DND-41 (cell line): ENCODE results near the gene NEGR1.
A peak's percentile ranks its signal among the peaks of the same experiment; 100 is the strongest.

ENCODE experiments used
- ATAC-seq: fragments of 200-7000 bp; cut with Tn5 transposase; 3 replicates; pipeline ENCODE4 v1.9.1; 2021; ENCODE audit warnings: low read depth; ENCODE audit not compliant: insufficient read depth
- DNase-seq: peaks from one replicate; pipeline ENCODE4 v3.0.0-alpha.2; 2020
- H2AFZ ChIP-seq: 2 replicates; pipeline ENCODE4 v1.6.0; 2012; ENCODE audit warnings: low read depth, low read length
- H3K27ac ChIP-seq: 2 replicates; pipeline ENCODE4 v1.5.1; 2012; ENCODE audit warnings: low read length, inconsistent platforms
- H3K27me3 ChIP-seq: fragments of 200-600 bp; sonication (generic); 2 replicates; pipeline ENCODE4 v1.6.0; 2012; ENCODE audit warnings: low read length, mild to moderate bottlenecking, inconsistent platforms; ENCODE audit not compliant: insufficient read depth, poor library complexity
- H3K36me3 ChIP-seq: 2 replicates; pipeline ENCODE4 v1.5.1; 2012; ENCODE audit warnings: low read length, inconsistent platforms; ENCODE audit not compliant: insufficient read depth
- H3K4me1 ChIP-seq: 2 replicates; pipeline ENCODE4 v1.5.1; 2012; ENCODE audit warnings: mild to moderate bottlenecking, low read length; ENCODE audit not compliant: insufficient read depth
- H3K4me2 ChIP-seq: 2 replicates; pipeline ENCODE4 v1.6.0; 2012; ENCODE audit warnings: mild to moderate bottlenecking, moderate library complexity, low read length, inconsistent platforms; ENCODE audit not compliant: insufficient read depth
- H3K4me3 ChIP-seq, 2 experiments: fragments of 200-600 bp in 1 of 2; shearing (Covaris generic) in 1 of 2; 2 replicates each; pipeline ENCODE4 v1.5.1; 2012 to 2016; ENCODE audit warnings: inconsistent platforms in 2 of 2, low read length in 2 of 2, mild to moderate bottlenecking in 2 of 2, low read depth in 1 of 2, moderate library complexity in 1 of 2
- H3K79me2 ChIP-seq: 2 replicates; pipeline ENCODE4 v1.6.0; 2012; ENCODE audit warnings: low read length, inconsistent platforms; ENCODE audit not compliant: insufficient read depth
- H3K9ac ChIP-seq: 2 replicates; pipeline ENCODE4 v1.6.0; 2012; ENCODE audit warnings: low read depth, mild to moderate bottlenecking, inconsistent platforms, low read length, moderate library complexity
- H3K9me3 ChIP-seq: 2 replicates; pipeline ENCODE4 v1.5.1; 2012; ENCODE audit warnings: low read length, moderate library complexity, mild to moderate bottlenecking, inconsistent platforms; ENCODE audit not compliant: insufficient read depth, severe bottlenecking
- H4K20me1 ChIP-seq: 2 replicates; pipeline ENCODE4 v1.6.0; 2012; ENCODE audit warnings: low read length; ENCODE audit not compliant: insufficient read depth
- CTCF ChIP-seq: IDR thresholded peaks from 2 replicates; pipeline ENCODE4 v1.5.1; 2012; ENCODE audit warnings: borderline replicate concordance, low read length, moderate library complexity, mild to moderate bottlenecking; ENCODE audit not compliant: poor library complexity, severe bottlenecking; ENCODE audit errors: extremely low read depth
- EZH2 ChIP-seq: IDR thresholded peaks from 3 replicates; pipeline ENCODE4 v1.6.1; 2012; ENCODE audit warnings: borderline replicate concordance, low read depth, mild to moderate bottlenecking, moderate library complexity, low read length, inconsistent platforms; ENCODE audit not compliant: severe bottlenecking

The NEGR1 gene

GRCh38 chr1:71919811-71920509 lies 362.4 kb downstream of the NEGR1 start:
- ATAC-seq: peak; percentile 56; the same call in 2 of the 3 replicates
- H3K27me3 ChIP-seq: no peaks in the 10 kb centered on the region
- no peak for TF ChIP-seq CTCF
- no peak for TF ChIP-seq EZH2
- no peak overlapping the region for H3K9ac ChIP-seq
- DNase-seq: no peak
- no peaks in the 10 kb centered on the region for H3K79me2 ChIP-seq
- H3K4me1 ChIP-seq: 0 out of 2 replicates have a peak, but pooled peaks cover 3% of the 10 kb centered on the region
- H3K4me3 ChIP-seq: no peak overlapping the region
- H3K27ac ChIP-seq: no peak overlapping the region
- H3K4me2 ChIP-seq: no peak overlapping the region
- H3K36me3 ChIP-seq: no peaks in the 10 kb centered on the region
- H3K9me3 ChIP-seq: no peaks in the 10 kb centered on the region
- H2AFZ ChIP-seq: no peak overlapping the region
- no peaks in the 10 kb centered on the region for H4K20me1 ChIP-seq

GRCh38 chr1:71918630-71919029 lies 363.7 kb downstream of the NEGR1 start:
- H3K79me2 ChIP-seq: no peaks in the 10 kb centered on the region
- no peaks in the 10 kb centered on the region for H4K20me1 ChIP-seq
- H3K27me3 ChIP-seq: no peaks in the 10 kb centered on the region
- H3K27ac ChIP-seq: no peak overlapping the region
- no peak for DNase-seq
- H2AFZ ChIP-seq: no peak overlapping the region
- H3K4me1 ChIP-seq: 0 out of 2 replicates have a peak, but pooled peaks cover 3% of the 10 kb centered on the region
- no peaks in the 10 kb centered on the region for H3K9me3 ChIP-seq
- no peak overlapping the region for H3K4me3 ChIP-seq
- TF ChIP-seq CTCF (no peak), EZH2 (no peak)
- no peaks in the 10 kb centered on the region for H3K36me3 ChIP-seq
- H3K4me2 ChIP-seq: no peak overlapping the region
- H3K9ac ChIP-seq: no peak overlapping the region
- ATAC-seq: no peak

GRCh38 chr1:71916894-71917293 lies 365.4 kb downstream of the NEGR1 start:
- DNase-seq (no peak), ATAC-seq (no peak)
- Histone ChIP-seq H3K9ac (no peak overlapping the region), H3K27me3 (no peaks in the 10 kb centered on the region), H2AFZ (no peak overlapping the region), H4K20me1 (no peaks in the 10 kb centered on the region), H3K9me3 (no peaks in the 10 kb centered on the region), H3K4me1 (0 out of 2 replicates have a peak, but pooled peaks cover 3% of the 10 kb centered on the region), H3K4me3 (no peak overlapping the region), H3K36me3 (no peaks in the 10 kb centered on the region), H3K27ac (no peak overlapping the region), H3K79me2 (no peaks in the 10 kb centered on the region), H3K4me2 (no peak overlapping the region)
- TF ChIP-seq EZH2 (no peak), CTCF (no peak)
